ENCODE results near the gene PAK1.

The PAK1 gene

DNA sequence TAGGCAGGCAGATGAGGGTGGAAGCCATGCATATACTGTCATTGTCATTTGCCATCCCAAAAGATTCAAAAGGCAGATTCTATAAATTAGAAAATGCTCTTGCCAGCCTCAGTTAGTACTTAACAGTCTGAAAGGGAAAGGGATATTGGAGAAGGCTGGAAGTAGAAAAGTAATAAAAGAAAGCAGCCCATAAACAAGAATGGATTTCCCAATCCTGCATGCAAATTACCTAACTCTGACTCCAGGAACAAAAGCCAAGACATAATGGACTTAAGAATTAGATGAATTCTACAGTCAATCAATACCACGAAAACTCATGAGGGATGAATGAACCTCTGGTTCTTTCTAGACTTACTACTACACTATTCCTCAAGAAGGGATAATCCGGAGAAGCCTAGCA is 5.9 kb downstream of the PAK1 start:
- TF ChIP-seq EZH2 (IDR thresholded peaks at IDR 0.05; ENCODE audit: borderline replicate concordance, low read length) = no peak
- TF ChIP-seq, protein P1, sequence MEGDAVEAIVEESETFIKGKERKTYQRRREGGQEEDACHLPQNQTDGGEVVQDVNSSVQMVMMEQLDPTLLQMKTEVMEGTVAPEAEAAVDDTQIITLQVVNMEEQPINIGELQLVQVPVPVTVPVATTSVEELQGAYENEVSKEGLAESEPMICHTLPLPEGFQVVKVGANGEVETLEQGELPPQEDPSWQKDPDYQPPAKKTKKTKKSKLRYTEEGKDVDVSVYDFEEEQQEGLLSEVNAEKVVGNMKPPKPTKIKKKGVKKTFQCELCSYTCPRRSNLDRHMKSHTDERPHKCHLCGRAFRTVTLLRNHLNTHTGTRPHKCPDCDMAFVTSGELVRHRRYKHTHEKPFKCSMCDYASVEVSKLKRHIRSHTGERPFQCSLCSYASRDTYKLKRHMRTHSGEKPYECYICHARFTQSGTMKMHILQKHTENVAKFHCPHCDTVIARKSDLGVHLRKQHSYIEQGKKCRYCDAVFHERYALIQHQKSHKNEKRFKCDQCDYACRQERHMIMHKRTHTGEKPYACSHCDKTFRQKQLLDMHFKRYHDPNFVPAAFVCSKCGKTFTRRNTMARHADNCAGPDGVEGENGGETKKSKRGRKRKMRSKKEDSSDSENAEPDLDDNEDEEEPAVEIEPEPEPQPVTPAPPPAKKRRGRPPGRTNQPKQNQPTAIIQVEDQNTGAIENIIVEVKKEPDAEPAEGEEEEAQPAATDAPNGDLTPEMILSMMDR (IDR thresholded peaks at IDR 0.05; ENCODE audit: low read length) = no peak
- H2AFZ ChIP-seq (ENCODE audit: low read length) = no peak overlapping the region
- no peak overlapping the region for H3K4me3 ChIP-seq (ENCODE audit: low read depth, low read length, poor library complexity, severe bottlenecking)
- no peaks in the 10 kb centered on the region for H3K36me3 ChIP-seq (ENCODE audit: insufficient read depth, low read length)
- H3K9ac ChIP-seq (ENCODE audit: low read length) = no peak overlapping the region
- H3K9me2 ChIP-seq (ENCODE audit: low read depth, low read length) = no peaks in the 10 kb centered on the region
- H3K4me1 ChIP-seq (ENCODE audit: insufficient read depth, low read length, severe bottlenecking) = no peaks in the 10 kb centered on the region
- H3K27me3 ChIP-seq (ENCODE audit: insufficient read depth, low read length) = 0 out of 2 replicates have a peak, but pooled peaks cover 3% of the 10 kb centered on the region
- H3K9me3 ChIP-seq (ENCODE audit: low read length) = no peaks in the 10 kb centered on the region
- H4K20me1 ChIP-seq (ENCODE audit: insufficient read depth, low read length) = no peaks in the 10 kb centered on the region
- no peaks in the 10 kb centered on the region for H3K79me2 ChIP-seq (ENCODE audit: insufficient read depth, low read length)
- H3K4me2 ChIP-seq (ENCODE audit: low read length) = no peak overlapping the region
- no peak overlapping the region for H3K27ac ChIP-seq (ENCODE audit: low read depth, low read length, poor library complexity, severe bottlenecking)
- 0 out of 2 replicates have a peak, but pooled peaks cover 3% of the 10 kb centered on the region for H3F3A ChIP-seq (ENCODE audit: insufficient read depth, low read length)

- Histone ChIP-seq H3K9ac (ENCODE audit: low read length) (no peak overlapping the region), H3K27ac (ENCODE audit: low read depth, low read length, poor library complexity, severe bottlenecking) (no peak overlapping the region), H3K9me2 (ENCODE audit: low read depth, low read length) (no peaks in the 10 kb centered on the region), H3K4me2 (ENCODE audit: low read length) (no peak overlapping the region), H3F3A (ENCODE audit: insufficient read depth, low read length) (no peaks in the 10 kb centered on the region), H3K79me2 (ENCODE audit: insufficient read depth, low read length) (no peaks in the 10 kb centered on the region), H4K20me1 (ENCODE audit: insufficient read depth, low read length) (no peaks in the 10 kb centered on the region), H3K27me3 (ENCODE audit: insufficient read depth, low read length) (0 out of 2 replicates have a peak, but pooled peaks cover 3% of the 10 kb centered on the region), H3K4me1 (ENCODE audit: insufficient read depth, low read length, severe bottlenecking) (no peaks in the 10 kb centered on the region), H2AFZ (ENCODE audit: low read length) (no peak overlapping the region), H3K36me3 (ENCODE audit: insufficient read depth, low read length) (no peaks in the 10 kb centered on the region), H3K9me3 (ENCODE audit: low read length) (no peaks in the 10 kb centered on the region), H3K4me3 (ENCODE audit: low read depth, low read length, poor library complexity, severe bottlenecking) (no peak overlapping the region)
- no peak for TF ChIP-seq EZH2 (IDR thresholded peaks at IDR 0.05; ENCODE audit: borderline replicate concordance, low read length)
- TF ChIP-seq, protein P1 (IDR thresholded peaks at IDR 0.05; ENCODE audit: low read length) = no peak
Measured at GRCh38 chr11:77467233-77467632, 6.7 kb downstream of the PAK1 start.

DNA sequence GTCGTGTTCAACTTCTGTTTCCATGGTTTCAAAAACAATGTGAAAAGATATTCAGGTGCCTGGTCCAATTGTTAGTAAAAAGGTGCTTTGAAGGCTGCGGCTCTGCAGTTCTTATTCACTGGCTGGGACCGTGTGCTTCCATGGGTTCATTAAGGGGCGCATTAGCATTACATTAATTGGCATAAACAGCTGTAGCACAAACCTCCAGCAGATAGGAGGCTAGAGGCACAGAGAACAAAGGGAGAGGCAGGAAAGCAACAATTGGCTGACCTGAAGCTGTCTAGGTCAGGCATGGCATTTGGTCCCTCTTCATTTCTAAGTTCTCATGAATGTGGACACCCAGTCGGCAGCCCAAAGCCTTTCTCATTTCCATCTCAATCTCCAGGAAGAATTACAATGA is 16.6 kb downstream of the PAK1 start:
- no peaks in the 10 kb centered on the region for H3K9me3 ChIP-seq (ENCODE audit: low read length)
- H3K27me3 ChIP-seq (ENCODE audit: insufficient read depth, low read length) = no peaks in the 10 kb centered on the region
- H3F3A ChIP-seq (ENCODE audit: insufficient read depth, low read length) = no peaks in the 10 kb centered on the region
- H3K36me3 ChIP-seq (ENCODE audit: insufficient read depth, low read length) = no peaks in the 10 kb centered on the region
- no peaks in the 10 kb centered on the region for H4K20me1 ChIP-seq (ENCODE audit: insufficient read depth, low read length)
- no peak overlapping the region for H3K4me2 ChIP-seq (ENCODE audit: low read length)
- H3K27ac ChIP-seq (ENCODE audit: low read depth, low read length, poor library complexity, severe bottlenecking) = no peak overlapping the region
- no peak overlapping the region for H3K9ac ChIP-seq (ENCODE audit: low read length)
- H2AFZ ChIP-seq (ENCODE audit: low read length) = no peak overlapping the region
- no peaks in the 10 kb centered on the region for H3K4me1 ChIP-seq (ENCODE audit: insufficient read depth, low read length, severe bottlenecking)
- no peaks in the 10 kb centered on the region for H3K9me2 ChIP-seq (ENCODE audit: low read depth, low read length)
- no peak overlapping the region for H3K4me3 ChIP-seq (ENCODE audit: low read depth, low read length, poor library complexity, severe bottlenecking)
- TF ChIP-seq, protein P1 (IDR thresholded peaks at IDR 0.05; ENCODE audit: low read length) = no peak
- TF ChIP-seq EZH2 (IDR thresholded peaks at IDR 0.05; ENCODE audit: borderline replicate concordance, low read length) = no peak
- no peaks in the 10 kb centered on the region for H3K79me2 ChIP-seq (ENCODE audit: insufficient read depth, low read length)
